H9 (cell line): ENCODE data around the gene TIMM10. TPM values are rescaled to one million over a fixed set of nuclear protein-coding genes. Genes with fewer than 3 reads are reported as not detected.

Experiments
- DNase-seq: peaks from one replicate; pipeline ENCODE4 v3.0.0-alpha.2; 2017
- H2AFZ ChIP-seq: one replicate; pipeline ENCODE4 v1.6.1; 2013; ENCODE audit warnings: mild to moderate bottlenecking, low read length, control low read depth, moderate library complexity
- H2AK5ac ChIP-seq: 2 replicates; pipeline ENCODE4 v1.6.1; 2013; ENCODE audit warnings: low read length, control low read depth, mixed read lengths; ENCODE audit not compliant: insufficient read length
- H2BK120ac ChIP-seq: one replicate; pipeline ENCODE4 v1.6.1; 2013; ENCODE audit warnings: low read depth, mild to moderate bottlenecking, low read length, control low read depth, inconsistent platforms; ENCODE audit not compliant: poor library complexity, severe bottlenecking
- H2BK12ac ChIP-seq: 2 replicates; pipeline ENCODE4 v1.6.1; 2013; ENCODE audit warnings: low read length, control low read depth, mixed read lengths, low read depth; ENCODE audit not compliant: insufficient read length
- H2BK15ac ChIP-seq: 2 replicates; pipeline ENCODE4 v1.6.1; 2013; ENCODE audit warnings: low read depth, low read length, control low read depth
- H2BK20ac ChIP-seq: one replicate; pipeline ENCODE4 v1.6.1; 2013; ENCODE audit warnings: low read depth, mild to moderate bottlenecking, low read length, control low read depth, inconsistent platforms; ENCODE audit not compliant: poor library complexity, severe bottlenecking
- H2BK5ac ChIP-seq: 2 replicates; pipeline ENCODE4 v1.6.1; 2013; ENCODE audit warnings: low read length, control low read depth, mixed read lengths; ENCODE audit not compliant: insufficient read length
- H3K14ac ChIP-seq: 2 replicates; pipeline ENCODE4 v1.6.1; 2013; ENCODE audit warnings: low read length, control low read depth; ENCODE audit not compliant: insufficient read depth
- H3K18ac ChIP-seq: 2 replicates; pipeline ENCODE4 v1.6.1; 2013; ENCODE audit warnings: low read depth, mild to moderate bottlenecking, mixed read lengths, low read length, control low read depth; ENCODE audit not compliant: insufficient read length
- H3K23ac ChIP-seq: 2 replicates; pipeline ENCODE4 v1.6.1; 2013; ENCODE audit warnings: low read length, control low read depth, mixed read lengths, low read depth; ENCODE audit not compliant: insufficient read length
- H3K23me2 ChIP-seq: 2 replicates; pipeline ENCODE4 v1.6.1; 2013; ENCODE audit warnings: low read depth, mild to moderate bottlenecking, mixed read lengths, low read length, control low read depth; ENCODE audit not compliant: insufficient read length, poor library complexity, severe bottlenecking
- H3K27ac ChIP-seq: 2 replicates; pipeline ENCODE4 v1.5.1; 2013; ENCODE audit warnings: low read length, control low read depth, mixed read lengths, low read depth; ENCODE audit not compliant: insufficient read length
- H3K27me3 ChIP-seq: 2 replicates; pipeline ENCODE4 v1.6.1; 2013; ENCODE audit warnings: low read length, control low read depth, inconsistent platforms; ENCODE audit not compliant: insufficient read depth
- H3K4ac ChIP-seq: 2 replicates; pipeline ENCODE4 v1.6.1; 2013; ENCODE audit warnings: low read depth, mild to moderate bottlenecking, control low read depth, inconsistent platforms, low read length, moderate library complexity
- H3K4me1 ChIP-seq: 2 replicates; pipeline ENCODE4 v1.6.1; 2013; ENCODE audit warnings: low read length, control low read depth, inconsistent platforms; ENCODE audit not compliant: insufficient read depth
- H3K4me2 ChIP-seq: 2 replicates; pipeline ENCODE4 v1.6.1; 2013; ENCODE audit warnings: low read length, control low read depth, mixed read lengths; ENCODE audit not compliant: insufficient read length, insufficient read depth
- H3K56ac ChIP-seq: 2 replicates; pipeline ENCODE4 v1.6.1; 2013; ENCODE audit warnings: low read depth, mild to moderate bottlenecking, mixed read lengths, low read length, control low read depth; ENCODE audit not compliant: insufficient read length
- H3K79me1 ChIP-seq: 2 replicates; pipeline ENCODE4 v1.6.1; 2013; ENCODE audit warnings: low read depth, mild to moderate bottlenecking, moderate library complexity, low read length, control low read depth, inconsistent platforms; ENCODE audit not compliant: insufficient read depth, poor library complexity, severe bottlenecking
- H3K79me2 ChIP-seq: 2 replicates; pipeline ENCODE4 v1.6.1; 2013; ENCODE audit warnings: low read length, control low read depth, inconsistent platforms; ENCODE audit not compliant: insufficient read depth
- H3K9ac ChIP-seq: 2 replicates; pipeline ENCODE4 v1.6.1; 2013; ENCODE audit warnings: low read length, control low read depth, mixed read lengths; ENCODE audit not compliant: insufficient read length; ENCODE audit errors: extremely low read depth
- H3K9me3 ChIP-seq: one replicate; pipeline ENCODE4 v1.6.1; 2013; ENCODE audit warnings: low read depth, low read length, inconsistent platforms; ENCODE audit not compliant: control insufficient read depth
- H3T11ph ChIP-seq: one replicate; pipeline ENCODE4 v1.6.1; 2013; ENCODE audit warnings: mild to moderate bottlenecking, low read length, control low read depth, inconsistent platforms
- H4K20me1 ChIP-seq: one replicate; pipeline ENCODE4 v1.6.1; 2013; ENCODE audit not compliant: control insufficient read depth, insufficient read length, insufficient read depth
- H4K5ac ChIP-seq: 2 replicates; pipeline ENCODE4 v1.6.1; 2013; ENCODE audit warnings: low read depth, mild to moderate bottlenecking, mixed read lengths, low read length, control low read depth; ENCODE audit not compliant: insufficient read length
- H4K8ac ChIP-seq: replicated peaks from 2 replicates; pipeline ENCODE4 v1.6.1; 2013; ENCODE audit warnings: low read length, control low read depth, mixed read lengths, low read depth; ENCODE audit not compliant: insufficient read length
- H4K91ac ChIP-seq: 2 replicates; pipeline ENCODE4 v1.6.1; 2013; ENCODE audit warnings: low read depth, mild to moderate bottlenecking, moderate library complexity, mixed read lengths, low read length, control low read depth; ENCODE audit not compliant: insufficient read length
- H3K27ac Mint-ChIP-seq, 3 experiments: 2 replicates in 2 of 3; 3 replicates in 1 of 3; pipeline ENCODE4 v1.8.0; 2020 to 2021; ENCODE audit warnings: mixed read lengths in 3 of 3, mild to moderate bottlenecking in 1 of 3, moderate library complexity in 1 of 3
- H3K27me3 Mint-ChIP-seq: 2 replicates; pipeline ENCODE4 v1.8.0; 2021; ENCODE audit warnings: low read depth, mild to moderate bottlenecking, moderate library complexity, mixed read lengths
- H3K36me3 Mint-ChIP-seq, 3 experiments: 2 replicates in 2 of 3; 3 replicates in 1 of 3; pipeline ENCODE4 v1.8.0; 2020 to 2021; ENCODE audit warnings: low read depth in 3 of 3, mixed read lengths in 3 of 3; ENCODE audit not compliant: insufficient read depth in 1 of 3
- H3K4me1 Mint-ChIP-seq, 2 experiments: 2 replicates each; pipeline ENCODE4 v1.8.0; 2020; ENCODE audit warnings: mixed read lengths in 2 of 2
- H3K4me3 Mint-ChIP-seq, 2 experiments: 2 replicates in 1 of 2; 3 replicates in 1 of 2; pipeline ENCODE4 v1.8.0; 2020 to 2021; ENCODE audit warnings: mild to moderate bottlenecking in 2 of 2, mixed read lengths in 2 of 2, moderate library complexity in 1 of 2
- H3K9me3 Mint-ChIP-seq, 2 experiments: 2 replicates in 1 of 2; 3 replicates in 1 of 2; pipeline ENCODE4 v1.8.0; 2020; ENCODE audit warnings: mild to moderate bottlenecking in 2 of 2, mixed read lengths in 2 of 2, moderate library complexity in 1 of 2
- CTCF ChIP-seq: fragments of 200-600 bp; sonication (generic); conservative IDR thresholded peaks from 3 replicates; pipeline ENCODE4 v1.8.0; 2021; ENCODE audit warnings: antibody characterized with exemption, mild to moderate bottlenecking
- WGBS: extraction: QIAGEN DNeasy Blood & Tissue Kit; methylation state at CpG from one replicate; pipeline ENCODE4 v1.1.7; 2013; ENCODE audit warnings: missing lambda C conversion rate, low lambda C conversion rate, mixed read lengths; ENCODE audit not compliant: insufficient read length; ENCODE audit errors: extremely low coverage; 5-methylcytosine and 5-hydroxymethylcytosine counted together
- total RNA-seq: library from RNA; stranded (reverse); gene quantifications from 2 replicates; pipeline ENCODE4 v1.2.1, GENCODE V29; 2021

Gene TIMM10
- total RNA-seq, 1 experiment from 2014 or later: 130 TPM

DNA sequence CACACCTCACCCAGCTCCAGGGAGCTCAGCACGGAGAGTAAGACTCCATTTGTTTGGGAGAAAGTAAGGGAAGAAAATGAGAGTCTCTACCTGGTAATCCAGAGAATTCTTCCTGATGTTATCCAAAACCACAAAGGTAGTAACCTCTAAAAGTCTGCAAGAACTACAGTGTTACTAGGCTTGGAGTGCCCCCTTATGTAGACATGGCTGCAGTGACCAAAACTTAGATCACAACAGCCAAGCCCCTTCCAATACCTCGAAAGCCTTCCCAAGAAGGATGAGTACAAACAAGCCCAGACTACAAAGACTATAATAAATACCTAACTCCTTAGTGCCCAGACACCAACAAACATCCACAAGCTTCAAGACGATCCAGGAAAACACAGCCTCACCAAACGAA, 32.0 kb upstream of the TIMM10 start:
- Histone ChIP-seq H3K27ac (no peak overlapping the region), H3K4ac (no peak overlapping the region), H2AFZ (no peak overlapping the region), H2AK5ac (no peak overlapping the region), H3K18ac (no peak overlapping the region), H3K27me3 (no peaks in the 10 kb centered on the region), H4K91ac (no peak overlapping the region), H3K4me1 (no peaks in the 10 kb centered on the region), H3K79me2 (no peaks in the 10 kb centered on the region), H3T11ph (no peak overlapping the region), H4K20me1 (no peaks in the 10 kb centered on the region), H3K14ac (no peak overlapping the region), H2BK120ac (no peak overlapping the region), H2BK12ac (no peak overlapping the region), H2BK5ac (no peak overlapping the region), H3K79me1 (no peaks in the 10 kb centered on the region), H3K56ac (no peak overlapping the region), H3K4me2 (no peak overlapping the region), H4K8ac (no peak overlapping the region), H3K23ac (no peak overlapping the region), H3K9me3 (no peaks in the 10 kb centered on the region), H2BK20ac (no peak overlapping the region), H3K23me2 (peaks cover 5% of the 10 kb centered on the region), H3K9ac (no peak overlapping the region), H2BK15ac (no peak overlapping the region), H4K5ac (no peak overlapping the region)
- no peak for DNase-seq
- TF ChIP-seq CTCF: peak; percentile 65
- H3K9me3 Mint-ChIP-seq: no peaks in the 10 kb centered on the region
- peaks cover 13% of the 10 kb centered on the region for H3K27me3 Mint-ChIP-seq
- no CpG with 5 or more reads among the region's 4 CpGs for WGBS
- no peak overlapping the region for H3K4me3 Mint-ChIP-seq
- peaks cover 7 to 12% (median 11%) of the 10 kb centered on the region in 3 experiments for H3K36me3 Mint-ChIP-seq
- H3K27ac Mint-ChIP-seq: peak overlapping the region in 2 of 3 experiments; percentile 21 to 46; a peak in 3 of 7 replicates
- H3K4me1 Mint-ChIP-seq: peaks cover 17 to 20% of the 10 kb centered on the region in 2 experiments
